Coronary artery (tissue), 2 donors: ENCODE measurements around the gene OR51B4.

Experiments used
- DNase-seq: peaks from one replicate; pipeline ENCODE4 v3.0.0-alpha.2; 2017; ENCODE audit warnings: low spot score
- H3K27ac ChIP-seq, 2 donors: fragments of 200-600 bp; sonication (generic); one replicate each; pipeline ENCODE4 v1.5.1; 2016 to 2019
- H3K4me3 ChIP-seq: fragments of 200-600 bp; sonication (generic); 2 replicates; pipeline ENCODE4 v1.5.1; 2016; ENCODE audit warnings: mild to moderate bottlenecking, moderate library complexity
- CTCF ChIP-seq: fragments of 200-600 bp; sonication (generic); IDR thresholded peaks from one replicate; pipeline ENCODE4 v1.5.1; 2019; ENCODE audit warnings: antibody characterized with exemption

OR51B4 gene

GRCh38 chr11:5274395-5274794, 27.4 kb downstream of the OR51B4 start:
- Histone ChIP-seq H3K27ac (no peak overlapping the region), H3K4me3 (no peak overlapping the region)
- DNase-seq = no peak
- TF ChIP-seq CTCF = no peak

DNA sequence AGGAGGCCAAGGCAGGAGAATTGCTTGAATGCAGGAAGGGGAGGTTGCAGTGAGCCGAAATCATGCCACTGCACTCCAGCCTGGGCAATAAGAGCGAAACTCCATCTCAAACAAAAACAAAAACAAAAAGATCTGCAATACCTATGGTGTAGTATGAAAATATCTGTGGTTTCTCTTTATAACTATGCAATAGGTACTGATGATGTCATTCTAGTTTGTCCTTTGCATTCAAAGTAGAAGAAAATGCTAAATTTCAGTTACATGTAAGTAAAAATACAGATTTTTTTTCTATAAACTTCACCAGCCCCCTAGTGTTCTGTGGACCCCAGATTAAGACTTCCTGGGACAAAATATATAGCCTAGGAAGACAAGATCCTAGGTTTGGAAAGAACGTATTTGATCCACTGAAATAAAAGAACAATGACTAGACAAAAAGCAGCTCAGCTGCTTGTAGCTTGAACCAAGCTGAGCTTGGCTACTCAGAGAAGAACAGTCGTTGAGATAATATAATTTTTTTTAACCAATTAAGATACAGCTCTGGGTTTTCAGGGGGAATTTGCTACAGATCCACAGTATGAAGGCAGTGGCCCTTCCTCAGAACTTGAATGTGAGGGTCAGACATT, 29.2 kb downstream of the OR51B4 start:
- H3K27ac ChIP-seq = no peak overlapping the region
- no peak overlapping the region for H3K4me3 ChIP-seq
- no peak for DNase-seq
- TF ChIP-seq CTCF = no peak

- no peak within 1 kb of the TSS for H3K4me3 ChIP-seq
- H3K27ac ChIP-seq = no peak within 1 kb of the TSS
- DNase-seq = no peak
- TF ChIP-seq CTCF = no peak
Observed at GRCh38 chr11:5269715-5270147, 32.0 kb downstream of the OR51B4 start, which contains the start of gene HBE1. HBE1 (minus strand) TSS chr11:5269945; CDS start chr11:5269890, 55 bp downstream.

DNA sequence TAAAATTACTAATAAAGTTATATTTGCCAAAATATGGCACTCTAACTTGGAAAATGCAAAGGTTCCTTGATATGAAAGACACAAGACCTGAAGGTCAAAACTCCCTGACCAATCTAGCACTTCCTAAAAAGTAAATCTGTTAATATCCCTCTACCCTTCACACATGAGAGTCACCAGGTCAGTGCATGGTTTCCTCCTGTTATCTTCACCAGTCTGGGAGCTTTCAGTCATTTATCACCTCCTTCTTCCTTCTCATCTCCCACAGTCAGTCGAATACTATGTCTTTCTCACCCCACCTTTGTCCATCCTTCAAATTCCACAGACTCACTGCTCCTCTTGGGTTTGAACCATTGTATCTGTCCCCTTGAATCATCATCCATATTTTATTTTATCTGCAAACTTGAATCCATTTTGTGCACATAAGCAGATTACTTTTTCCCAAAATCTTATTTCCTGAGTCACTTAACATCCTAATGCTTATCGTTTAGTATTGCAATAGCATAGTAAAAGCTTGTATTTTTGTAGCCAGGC, 34.6 kb downstream of the OR51B4 start:
- no peak overlapping the region for H3K4me3 ChIP-seq

DNA sequence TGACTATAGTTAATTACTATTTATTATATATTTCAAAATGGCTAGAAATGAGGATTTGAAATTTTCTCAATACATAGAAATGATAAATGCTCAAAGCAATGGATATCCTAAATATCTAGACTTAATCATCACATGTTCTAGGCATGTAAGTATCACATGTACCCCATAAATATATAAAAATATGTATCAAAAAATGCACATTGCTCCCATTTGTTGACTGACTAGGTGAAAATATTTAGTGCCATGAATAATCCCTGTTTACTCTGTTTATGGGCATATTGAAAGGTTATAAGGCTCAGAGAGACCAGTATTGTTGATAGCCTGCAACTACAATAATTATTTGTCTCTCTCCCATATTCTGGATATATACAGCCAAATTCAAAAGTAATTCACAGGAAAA, 35.1 kb downstream of the OR51B4 start:
- no peak for DNase-seq
- H3K27ac ChIP-seq = no peak overlapping the region
- no peak for TF ChIP-seq CTCF
- H3K4me3 ChIP-seq = no peak overlapping the region

More for the DNA sequence above, 34.6 kb downstream of the OR51B4 start:
- H3K27ac ChIP-seq = no peak overlapping the region
- no peak for DNase-seq
- no peak for TF ChIP-seq CTCF

DNA sequence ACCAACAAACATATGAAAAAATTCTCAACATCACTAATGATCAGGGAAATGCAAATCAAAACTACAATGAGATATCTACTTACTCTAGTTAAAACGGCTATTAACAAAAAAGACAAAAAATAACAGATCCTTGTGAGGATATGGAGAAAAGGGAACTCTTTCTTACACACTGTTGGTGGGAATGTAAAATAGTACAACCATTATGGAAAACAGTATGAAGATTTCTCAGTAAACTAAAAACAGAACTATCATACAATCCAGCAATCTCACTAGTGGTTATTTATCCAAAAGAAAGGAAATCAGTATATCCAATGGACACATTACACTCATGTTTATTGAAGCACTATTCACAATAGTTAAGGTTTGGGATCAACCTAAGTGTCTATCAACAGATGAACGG, 35.9 kb downstream of the OR51B4 start:
- Histone ChIP-seq H3K27ac (no peak overlapping the region), H3K4me3 (no peak overlapping the region)
- no peak for DNase-seq
- no peak for TF ChIP-seq CTCF
